T-helper 1 cell treated with Interleukin-12 subunit alpha and Interleukin-12 subunit beta and Interleukin-4 antibody, amounts not matched to agents 30 μg/mL and 1 μg/mL, for 36 hours (primary cell): ENCODE measurements around the gene PIGR.

Source experiments
- H3K27ac Mint-ChIP-seq: one replicate; pipeline ENCODE4 v1.8.0; 2021; ENCODE audit warnings: mild to moderate bottlenecking, mixed read lengths
- H3K27me3 Mint-ChIP-seq: one replicate; pipeline ENCODE4 v1.8.0; 2021; ENCODE audit warnings: low read depth, mixed read lengths
- H3K36me3 Mint-ChIP-seq: one replicate; pipeline ENCODE4 v1.8.0; 2021; ENCODE audit warnings: low read depth, mixed read lengths
- H3K4me1 Mint-ChIP-seq: one replicate; pipeline ENCODE4 v1.8.0; 2021; ENCODE audit warnings: low read depth, mixed read lengths
- H3K4me3 Mint-ChIP-seq: one replicate; pipeline ENCODE4 v1.8.0; 2021; ENCODE audit warnings: mild to moderate bottlenecking, moderate library complexity, mixed read lengths
- H3K9me3 Mint-ChIP-seq: one replicate; pipeline ENCODE4 v1.8.0; 2021; ENCODE audit warnings: mixed read lengths

PIGR gene

GRCh38 chr1:206952171-206952570 lies 5.9 kb upstream of the PIGR start:
- no peaks in the 10 kb centered on the region for H3K36me3 Mint-ChIP-seq

GRCh38 chr1:206951318-206952100 lies 5.2 kb upstream of the PIGR start:
- H3K36me3 Mint-ChIP-seq, result no peaks in the 10 kb centered on the region
- H3K4me1 Mint-ChIP-seq, result peaks cover 12% of the 10 kb centered on the region
- no peaks in the 10 kb centered on the region for H3K9me3 Mint-ChIP-seq
- H3K4me3 Mint-ChIP-seq, result no peak overlapping the region
- no peak overlapping the region for H3K27ac Mint-ChIP-seq
- H3K27me3 Mint-ChIP-seq, result peaks cover 3% of the 10 kb centered on the region

More at GRCh38 chr1:206952171-206952570, 5.9 kb upstream of the PIGR start:
- Mint-ChIP-seq H3K27me3 (no peaks in the 10 kb centered on the region), H3K9me3 (no peaks in the 10 kb centered on the region), H3K4me3 (no peak overlapping the region), H3K27ac (no peak overlapping the region), H3K4me1 (peaks cover 12% of the 10 kb centered on the region)

- no peak overlapping the region for H3K4me3 Mint-ChIP-seq
- no peaks in the 10 kb centered on the region for H3K9me3 Mint-ChIP-seq
- H3K4me1 Mint-ChIP-seq, result peaks cover 4% of the 10 kb centered on the region
- H3K27me3 Mint-ChIP-seq, result peaks cover 11% of the 10 kb centered on the region
- H3K27ac Mint-ChIP-seq, result no peak overlapping the region
- H3K36me3 Mint-ChIP-seq, result no peaks in the 10 kb centered on the region
Measured at GRCh38 chr1:206949641-206950040, 3.4 kb upstream of the PIGR start.

GRCh38 chr1:206949208-206949607 lies 2.9 kb upstream of the PIGR start:
- Mint-ChIP-seq H3K36me3 (no peaks in the 10 kb centered on the region), H3K27me3 (peaks cover 13% of the 10 kb centered on the region), H3K4me3 (no peak overlapping the region), H3K9me3 (no peaks in the 10 kb centered on the region), H3K27ac (no peak overlapping the region), H3K4me1 (peaks cover 3% of the 10 kb centered on the region)

GRCh38 chr1:206947255-206947654 lies 989 bp upstream of the PIGR start:
- Mint-ChIP-seq H3K9me3 (no peaks in the 10 kb centered on the region), H3K36me3 (no peaks in the 10 kb centered on the region), H3K27ac (no peak overlapping the region), H3K27me3 (peaks cover 27% of the 10 kb centered on the region), H3K4me3 (no peak overlapping the region), H3K4me1 (no peaks in the 10 kb centered on the region)

GRCh38 chr1:206945779-206946178 lies 487 bp downstream of the PIGR start:
- peaks cover 34% of the 10 kb centered on the region for H3K27me3 Mint-ChIP-seq
- H3K4me3 Mint-ChIP-seq, result no peak overlapping the region
- no peak overlapping the region for H3K27ac Mint-ChIP-seq
- no peaks in the 10 kb centered on the region for H3K9me3 Mint-ChIP-seq
- H3K36me3 Mint-ChIP-seq, result no peaks in the 10 kb centered on the region
- H3K4me1 Mint-ChIP-seq, result no peaks in the 10 kb centered on the region

GRCh38 chr1:206944703-206945102 lies 1.6 kb downstream of the PIGR start:
- Mint-ChIP-seq H3K27ac (no peak overlapping the region), H3K27me3 (peaks cover 40% of the 10 kb centered on the region), H3K4me3 (no peak overlapping the region), H3K9me3 (no peaks in the 10 kb centered on the region), H3K36me3 (no peaks in the 10 kb centered on the region), H3K4me1 (no peaks in the 10 kb centered on the region)

GRCh38 chr1:206941766-206942418 lies 4.4 kb downstream of the PIGR start:
- Mint-ChIP-seq H3K27ac (no peak overlapping the region), H3K36me3 (no peaks in the 10 kb centered on the region), H3K4me3 (no peak overlapping the region), H3K27me3 (peaks cover 39% of the 10 kb centered on the region), H3K9me3 (no peaks in the 10 kb centered on the region), H3K4me1 (no peaks in the 10 kb centered on the region)

- Mint-ChIP-seq H3K4me1 (no peaks in the 10 kb centered on the region), H3K36me3 (no peaks in the 10 kb centered on the region), H3K27me3 (peaks cover 37% of the 10 kb centered on the region), H3K4me3 (no peak overlapping the region), H3K27ac (no peak overlapping the region), H3K9me3 (no peaks in the 10 kb centered on the region)
Measured at GRCh38 chr1:206940588-206940936, 5.7 kb downstream of the PIGR start.

- H3K27me3 Mint-ChIP-seq, result peaks cover 33% of the 10 kb centered on the region
- H3K4me3 Mint-ChIP-seq, result no peak overlapping the region
- H3K36me3 Mint-ChIP-seq, result no peaks in the 10 kb centered on the region
- H3K9me3 Mint-ChIP-seq, result no peaks in the 10 kb centered on the region
- H3K4me1 Mint-ChIP-seq, result no peaks in the 10 kb centered on the region
- H3K27ac Mint-ChIP-seq, result no peak overlapping the region
Measured at GRCh38 chr1:206939841-206940587, 6.3 kb downstream of the PIGR start.

- no peak overlapping the region for H3K27ac Mint-ChIP-seq
- H3K27me3 Mint-ChIP-seq, result peaks cover 26% of the 10 kb centered on the region
- H3K9me3 Mint-ChIP-seq, result no peaks in the 10 kb centered on the region
- H3K4me3 Mint-ChIP-seq, result no peak overlapping the region
- no peaks in the 10 kb centered on the region for H3K4me1 Mint-ChIP-seq
- no peaks in the 10 kb centered on the region for H3K36me3 Mint-ChIP-seq
Measured at GRCh38 chr1:206939131-206939530, 7.1 kb downstream of the PIGR start.

- no peaks in the 10 kb centered on the region for H3K36me3 Mint-ChIP-seq
- H3K4me3 Mint-ChIP-seq, result no peak overlapping the region
- peaks cover 14% of the 10 kb centered on the region for H3K27me3 Mint-ChIP-seq
- H3K4me1 Mint-ChIP-seq, result peaks cover 4% of the 10 kb centered on the region
- no peak overlapping the region for H3K27ac Mint-ChIP-seq
- H3K9me3 Mint-ChIP-seq, result no peaks in the 10 kb centered on the region
Measured at GRCh38 chr1:206937425-206937824, 8.8 kb downstream of the PIGR start.

GRCh38 chr1:206935491-206936067 lies 10.7 kb downstream of the PIGR start:
- peaks cover 5% of the 10 kb centered on the region for H3K4me1 Mint-ChIP-seq
- H3K9me3 Mint-ChIP-seq, result no peaks in the 10 kb centered on the region
- H3K27ac Mint-ChIP-seq, result no peak overlapping the region

GRCh38 chr1:206933333-206933945 lies 12.8 kb downstream of the PIGR start:
- H3K27ac Mint-ChIP-seq, result no peak overlapping the region
- H3K9me3 Mint-ChIP-seq, result no peaks in the 10 kb centered on the region
- no peaks in the 10 kb centered on the region for H3K36me3 Mint-ChIP-seq
- H3K4me3 Mint-ChIP-seq, result no peak overlapping the region
- H3K4me1 Mint-ChIP-seq, result peaks cover 10% of the 10 kb centered on the region
- no peaks in the 10 kb centered on the region for H3K27me3 Mint-ChIP-seq

More at GRCh38 chr1:206935491-206936067, 10.7 kb downstream of the PIGR start:
- Mint-ChIP-seq H3K4me3 (no peak overlapping the region), H3K27me3 (peaks cover 3% of the 10 kb centered on the region), H3K36me3 (no peaks in the 10 kb centered on the region)
